Glutamatergic neuron (in vitro differentiated cells): Measurements from ENCODE around the gene EXT2. TPM values are rescaled to one million over a fixed set of nuclear protein-coding genes. Genes with fewer than 3 reads are reported as not detected.

Experiments used
- DNase-seq: peaks from one replicate; pipeline ENCODE4 v3.0.0; 2022
- H3K27ac Mint-ChIP-seq: one replicate; pipeline ENCODE4 v1.8.0; 2020; ENCODE audit warnings: mild to moderate bottlenecking, mixed read lengths, inconsistent platforms; ENCODE audit not compliant: unreplicated experiment
- H3K27me3 Mint-ChIP-seq: one replicate; pipeline ENCODE4 v1.8.0; 2020; ENCODE audit warnings: mild to moderate bottlenecking, moderate library complexity, mixed read lengths, inconsistent platforms; ENCODE audit not compliant: unreplicated experiment
- H3K36me3 Mint-ChIP-seq: one replicate; pipeline ENCODE4 v1.8.0; 2020; ENCODE audit warnings: mild to moderate bottlenecking, mixed read lengths, inconsistent platforms; ENCODE audit not compliant: unreplicated experiment
- H3K4me1 Mint-ChIP-seq: one replicate; pipeline ENCODE4 v1.8.0; 2020; ENCODE audit warnings: mild to moderate bottlenecking, low read depth, mixed read lengths, inconsistent platforms; ENCODE audit not compliant: unreplicated experiment
- H3K4me3 Mint-ChIP-seq: one replicate; pipeline ENCODE4 v1.8.0; 2020; ENCODE audit warnings: mild to moderate bottlenecking, mixed read lengths, inconsistent platforms; ENCODE audit not compliant: unreplicated experiment
- H3K9me3 Mint-ChIP-seq: one replicate; pipeline ENCODE4 v1.8.0; 2020; ENCODE audit warnings: mild to moderate bottlenecking, moderate library complexity, mixed read lengths, inconsistent platforms; ENCODE audit not compliant: unreplicated experiment
- CTCF ChIP-seq: fragments of 200-600 bp; sonication (generic); IDR thresholded peaks from one replicate; pipeline ENCODE4 v1.5.0; 2021; ENCODE audit not compliant: partially characterized antibody, unreplicated experiment
- total RNA-seq: library from RNA; stranded (reverse); fragmentation: NEBNext Ultra II Directional; extraction: Animal tissue kit (Norgen Biotek cat#: 25700); gene quantifications from one replicate; pipeline ENCODE4 v1.2.1, GENCODE V29; 2021; ENCODE audit not compliant: unreplicated experiment

EXT2 gene
- total RNA-seq, 1 donor from 2014 or later: 46.3 TPM

- H3K27ac Mint-ChIP-seq: no peak overlapping the region
- DNase-seq: no peak
- no peak for TF ChIP-seq CTCF
- no peaks in the 10 kb centered on the region for H3K4me1 Mint-ChIP-seq
- no peak overlapping the region for H3K4me3 Mint-ChIP-seq
- peaks cover 28% of the 10 kb centered on the region for H3K36me3 Mint-ChIP-seq
- peaks cover 9% of the 10 kb centered on the region for H3K9me3 Mint-ChIP-seq
- H3K27me3 Mint-ChIP-seq: peaks cover 2% of the 10 kb centered on the region
Observed at GRCh38 chr11:44250421-44250820, 154.9 kb downstream of the EXT2 start.

DNA sequence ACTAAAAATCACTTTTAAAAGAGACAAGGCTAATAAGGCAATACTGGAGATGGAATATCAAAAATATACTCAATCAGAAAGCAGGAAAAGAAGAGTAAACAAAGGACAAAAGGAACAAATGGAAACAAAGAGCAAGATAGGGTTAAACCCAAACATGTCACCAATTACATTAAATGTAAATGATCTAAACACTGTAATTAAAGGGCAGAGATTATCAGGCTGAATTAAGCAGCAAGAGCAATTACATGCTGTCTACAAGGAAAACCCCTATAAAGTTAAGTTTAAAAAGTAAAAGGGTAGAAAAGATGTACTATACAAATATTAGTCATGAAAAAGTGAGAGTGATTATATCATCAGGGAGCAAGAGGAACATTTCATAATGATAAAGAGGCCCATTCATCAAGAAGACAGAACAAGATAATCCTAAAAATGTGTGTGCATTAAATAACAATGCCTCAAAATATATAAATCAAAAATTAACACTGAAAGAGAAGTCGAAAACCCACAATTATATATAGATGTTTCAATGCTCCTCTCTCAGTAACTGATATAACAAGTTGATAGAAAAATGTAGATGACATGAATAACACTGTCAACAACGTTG is 157.6 kb downstream of the EXT2 start:
- DNase-seq: no peak
- H3K27ac Mint-ChIP-seq: no peak overlapping the region
- H3K4me3 Mint-ChIP-seq: no peak overlapping the region
- H3K36me3 Mint-ChIP-seq: peaks cover 28% of the 10 kb centered on the region
- no peaks in the 10 kb centered on the region for H3K4me1 Mint-ChIP-seq
- H3K9me3 Mint-ChIP-seq: peaks cover 9% of the 10 kb centered on the region
- peaks cover 2% of the 10 kb centered on the region for H3K27me3 Mint-ChIP-seq
- no peak for TF ChIP-seq CTCF

- Mint-ChIP-seq H3K4me3 (no peak overlapping the region), H3K4me1 (no peaks in the 10 kb centered on the region), H3K36me3 (peaks cover 28% of the 10 kb centered on the region), H3K27me3 (peaks cover 2% of the 10 kb centered on the region), H3K9me3 (peaks cover 9% of the 10 kb centered on the region), H3K27ac (no peak overlapping the region)
- no peak for TF ChIP-seq CTCF
- no peak for DNase-seq
Observed at GRCh38 chr11:44255406-44256071, 160.1 kb downstream of the EXT2 start.

- TF ChIP-seq CTCF: no peak
- H3K36me3 Mint-ChIP-seq: peaks cover 18% of the 10 kb centered on the region
- no peaks in the 10 kb centered on the region for H3K4me1 Mint-ChIP-seq
- H3K4me3 Mint-ChIP-seq: no peak overlapping the region
- peaks cover 2% of the 10 kb centered on the region for H3K27me3 Mint-ChIP-seq
- no peak for DNase-seq
- H3K27ac Mint-ChIP-seq: no peak overlapping the region
- peaks cover 9% of the 10 kb centered on the region for H3K9me3 Mint-ChIP-seq
Observed at GRCh38 chr11:44256673-44257291, 161.3 kb downstream of the EXT2 start.
